HG03039 (cell line): Measurements from ENCODE around the gene CDHR1.

Experiments used
- ATAC-seq: cut with Tn5 transposase; IDR thresholded peaks from one replicate; pipeline ENCODE4 v1.9.1; 2021; ENCODE audit warnings: mild to moderate bottlenecking, moderate library complexity; ENCODE audit not compliant: unreplicated experiment

The CDHR1 gene

DNA sequence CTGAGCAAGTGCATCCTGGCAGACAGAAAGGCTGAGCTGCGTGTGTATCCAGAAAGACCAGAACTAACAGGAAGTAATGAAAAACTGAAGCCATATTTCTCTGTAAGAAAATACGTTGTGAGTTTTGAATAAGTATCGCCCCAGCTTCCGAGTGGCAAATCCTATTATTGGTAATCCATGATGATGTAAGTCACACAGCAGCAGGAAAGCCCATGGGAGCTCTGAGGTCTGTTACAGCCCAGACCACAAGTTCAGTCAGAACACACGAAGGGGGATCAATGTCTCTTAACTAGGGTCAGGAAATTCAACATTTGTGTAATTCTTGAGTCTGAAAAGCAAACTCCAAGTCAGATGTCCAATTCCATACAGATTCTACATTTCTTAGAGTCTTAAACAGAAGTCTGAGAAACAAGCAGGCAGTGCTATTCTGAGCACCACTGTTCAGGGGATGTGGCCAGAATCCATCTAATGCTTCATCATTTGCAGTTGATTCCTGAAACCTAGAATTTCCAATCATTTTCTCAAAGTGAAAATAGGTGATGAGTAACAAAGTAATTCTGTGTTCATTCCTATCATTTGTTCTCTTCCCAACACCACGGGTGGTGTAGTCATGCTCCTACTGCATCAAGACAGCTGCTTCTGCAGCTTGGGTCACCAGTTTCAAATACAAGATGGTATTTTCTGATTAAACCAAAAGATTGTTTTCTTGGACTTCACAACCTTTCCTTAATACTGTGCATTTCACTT is 31.3 kb downstream of the CDHR1 start, which contains the start of gene LRIT2:
Gene LRIT2 (minus strand): TSS at position 118 of the 747 bp plus-strand sequence. CDS start 24 bp downstream, at position 94.
- ATAC-seq: no peak

DNA sequence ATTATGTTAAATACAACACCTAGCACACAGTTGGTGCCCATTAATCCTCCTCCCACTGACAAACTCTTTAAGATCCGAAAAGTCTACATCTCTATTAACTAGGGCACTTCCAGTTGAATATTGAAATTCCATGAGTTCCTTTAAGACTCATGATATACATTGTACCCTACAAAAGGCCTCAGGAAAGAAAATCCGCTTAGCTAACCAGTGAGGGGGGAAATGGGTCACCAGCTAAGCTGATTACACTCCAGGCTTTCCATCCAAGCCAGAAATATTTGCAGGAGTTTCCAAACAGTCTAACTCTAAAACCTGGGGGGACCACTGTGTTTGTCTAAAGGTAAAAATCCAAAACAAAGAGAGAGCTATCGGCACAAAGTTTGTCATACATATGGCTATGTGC is 32.3 kb downstream of the CDHR1 start:
- no peak for ATAC-seq

DNA sequence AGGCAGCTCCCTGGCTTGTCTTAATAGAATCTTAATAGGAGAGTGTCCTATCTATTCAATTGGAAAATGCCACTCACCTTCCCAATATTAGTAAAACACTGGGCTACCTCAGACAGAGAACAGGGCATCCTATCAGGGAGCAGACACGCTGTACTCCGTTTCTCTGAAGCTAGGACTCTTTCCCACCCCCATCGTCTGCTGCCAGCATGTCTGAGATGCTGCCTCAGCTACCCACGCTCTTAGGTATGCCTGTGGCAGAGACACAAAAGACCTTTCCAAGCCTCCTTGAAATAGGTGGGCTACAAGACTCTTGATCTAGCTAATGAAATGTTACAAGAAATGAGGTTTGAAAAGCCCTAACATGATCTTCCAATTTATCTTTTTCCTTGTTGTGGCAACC is 33.5 kb downstream of the CDHR1 start:
- no peak for ATAC-seq

DNA sequence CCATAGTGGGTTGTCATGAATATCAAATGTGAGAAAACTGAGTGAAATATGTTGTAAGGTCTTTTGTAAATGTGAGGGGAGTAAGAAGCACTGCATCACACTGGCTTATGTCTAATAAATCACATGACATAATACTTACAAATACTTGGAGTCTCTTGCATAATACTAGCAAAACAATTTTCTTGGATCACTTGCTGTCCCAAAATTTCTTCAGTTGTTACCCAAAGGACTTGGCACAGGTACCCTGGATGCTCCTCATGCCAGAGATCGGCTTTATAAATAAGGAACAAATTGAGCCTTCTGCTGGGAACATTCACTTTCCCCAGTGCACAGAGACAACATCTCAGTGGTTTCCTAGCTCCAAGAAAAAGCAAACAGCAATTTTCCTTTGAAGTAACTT is 36.0 kb downstream of the CDHR1 start:
- ATAC-seq: no peak

DNA sequence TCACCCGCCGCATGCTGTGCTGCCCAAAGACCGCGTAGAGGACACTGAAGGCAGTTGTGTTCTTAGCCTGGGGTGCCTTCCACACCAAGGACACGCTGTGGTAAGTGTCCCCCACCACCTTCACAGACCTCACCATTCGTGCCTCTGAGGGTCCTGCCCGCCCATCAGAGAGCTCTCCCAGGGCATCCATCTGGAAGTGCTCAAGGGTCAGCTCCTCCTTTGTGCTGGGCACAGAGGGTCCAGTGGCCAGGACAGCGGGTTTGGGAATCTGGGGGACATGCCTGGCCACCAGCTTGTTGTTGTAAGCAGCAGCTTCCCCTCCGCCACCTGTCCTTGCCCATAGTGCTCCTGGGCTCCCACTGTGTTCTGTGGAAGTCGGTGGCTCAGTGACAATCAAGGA is 38.0 kb downstream of the CDHR1 start:
- no peak for ATAC-seq

DNA sequence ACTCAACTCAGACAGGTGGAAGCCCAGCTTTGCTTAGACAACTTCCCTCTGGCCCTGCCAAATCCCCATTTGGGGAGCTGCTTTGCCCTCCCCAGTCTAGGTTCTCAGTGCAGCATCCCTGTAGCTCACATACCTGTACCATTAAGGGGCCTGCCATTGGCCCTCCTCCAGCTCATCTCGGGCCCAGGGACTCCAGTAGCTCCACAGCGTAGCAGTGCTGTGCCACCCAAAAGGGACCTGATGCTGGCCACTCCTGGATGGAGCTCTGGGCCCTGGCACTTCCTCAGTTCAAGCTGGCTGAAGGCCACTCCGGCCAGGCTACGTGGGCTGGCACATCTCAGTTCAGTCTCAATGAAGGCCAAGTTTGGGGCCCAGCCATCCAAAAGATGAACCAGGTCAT is 39.6 kb downstream of the CDHR1 start:
- no peak for ATAC-seq

DNA sequence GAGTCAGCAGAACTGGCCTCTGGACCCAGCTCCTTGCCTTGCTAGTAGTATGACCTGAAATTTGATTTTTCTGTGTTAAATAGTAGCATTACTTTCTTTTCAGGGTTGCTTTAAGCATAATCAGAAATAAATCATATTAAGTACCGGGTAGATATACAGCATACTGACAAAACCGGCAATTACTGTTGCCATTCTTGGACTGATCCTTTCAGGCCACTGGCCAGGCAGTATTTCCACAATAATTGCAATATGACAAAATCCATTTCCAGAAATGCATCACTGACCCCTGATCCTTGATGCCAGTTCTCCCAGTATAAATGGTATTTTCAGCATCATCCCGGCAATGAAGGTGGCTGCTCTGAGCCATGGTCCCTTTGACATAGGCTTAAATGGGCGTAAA is 40.1 kb downstream of the CDHR1 start:
- ATAC-seq: no peak

DNA sequence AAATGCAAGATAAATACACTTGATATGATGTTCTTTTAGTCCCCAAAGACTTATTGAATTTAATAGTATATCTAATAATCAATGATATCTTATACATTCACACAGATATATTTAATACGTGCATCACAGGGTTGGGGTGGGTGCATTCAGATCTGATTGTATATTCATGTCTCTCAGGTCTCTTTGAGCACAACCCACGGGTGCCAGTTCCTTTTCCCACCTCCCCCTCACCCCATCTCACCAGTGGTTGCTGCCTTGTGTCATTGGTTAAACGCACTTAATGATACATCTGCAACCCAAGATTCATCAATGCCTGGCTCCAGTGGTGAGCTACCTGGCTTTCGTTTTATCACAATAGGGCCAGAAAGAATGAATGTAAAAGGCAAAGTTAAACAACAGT is 40.8 kb downstream of the CDHR1 start:
- ATAC-seq: no peak

DNA sequence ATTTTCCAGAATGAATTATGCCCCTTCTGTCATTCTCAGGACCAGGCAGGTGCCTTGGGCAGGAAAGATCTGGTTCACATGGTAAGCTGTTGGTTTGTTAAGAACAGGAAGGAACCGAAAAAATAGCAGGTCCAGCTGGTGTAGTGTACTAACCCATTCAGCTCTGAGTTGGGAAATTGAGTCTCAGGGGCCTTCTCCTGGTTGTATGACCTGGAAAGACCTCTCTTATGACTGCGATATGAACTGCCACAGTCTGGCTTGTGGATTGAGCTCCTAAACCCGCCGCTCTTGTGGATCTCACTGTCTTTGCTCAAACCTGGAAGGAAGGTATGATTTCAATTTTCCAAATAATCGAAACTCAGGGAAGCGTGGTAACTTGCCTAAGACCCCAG is 42.5 kb downstream of the CDHR1 start:
- no peak for ATAC-seq

DNA sequence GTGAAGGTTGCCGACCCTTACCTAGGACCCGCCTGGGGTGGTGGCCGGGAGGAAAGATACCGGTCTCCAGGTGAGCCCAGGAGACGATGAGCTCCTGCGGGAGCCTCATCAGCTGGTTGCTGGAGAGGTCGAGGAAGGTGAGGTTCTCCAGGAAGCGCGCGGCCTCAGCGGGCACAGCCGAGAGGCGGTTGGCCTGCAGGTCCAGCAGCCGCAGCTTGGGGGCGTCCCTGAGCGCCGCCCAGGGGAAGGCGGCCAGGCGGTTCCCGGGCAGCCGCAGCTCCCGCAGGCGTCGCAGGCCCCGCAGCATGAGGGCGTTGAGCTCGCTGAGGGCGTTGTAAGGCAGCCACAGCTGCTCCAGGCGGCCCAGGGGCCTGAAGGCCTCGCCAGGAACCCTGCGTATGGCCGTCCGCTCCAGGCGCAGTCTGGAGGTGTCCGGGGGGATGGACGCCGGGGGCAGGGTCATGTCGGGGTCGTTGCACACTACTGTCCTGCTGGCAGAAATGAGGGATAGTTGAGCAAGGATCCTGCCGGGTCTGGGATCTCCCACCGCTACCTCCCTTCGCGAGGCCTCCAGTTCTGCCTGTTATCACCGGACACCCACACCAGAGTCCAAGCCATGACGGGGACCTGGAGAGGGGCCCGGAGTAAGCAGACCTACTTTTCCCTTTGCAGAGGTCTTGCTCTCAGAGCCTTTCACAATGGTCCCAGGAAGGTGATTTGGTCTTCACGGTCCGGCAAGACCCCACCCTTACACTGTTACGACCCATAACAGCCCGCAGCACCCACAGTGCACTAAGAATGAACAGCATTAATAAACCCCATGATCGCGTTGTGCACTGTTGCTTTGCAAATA is 43.1 kb downstream of the CDHR1 start:
- ATAC-seq: no peak

DNA sequence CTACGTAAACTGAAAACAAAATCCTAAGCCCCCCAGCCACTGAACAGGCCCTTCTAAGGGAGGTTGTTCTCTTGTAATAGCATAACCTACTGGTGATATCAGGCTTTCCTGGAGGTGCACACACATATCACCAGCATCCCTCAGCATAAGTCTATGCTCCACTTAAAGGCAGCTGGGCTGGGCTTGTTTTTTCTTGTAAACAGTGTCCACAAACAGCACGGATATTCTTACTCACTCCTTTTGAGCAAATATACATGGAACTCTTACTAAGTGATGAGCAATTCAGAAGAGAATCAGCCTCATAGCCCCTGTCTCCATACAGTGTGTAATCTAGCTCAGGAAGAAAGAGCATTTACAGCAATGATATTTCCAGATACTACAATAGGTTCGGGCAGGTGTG is 44.6 kb downstream of the CDHR1 start:
- no peak for ATAC-seq

DNA sequence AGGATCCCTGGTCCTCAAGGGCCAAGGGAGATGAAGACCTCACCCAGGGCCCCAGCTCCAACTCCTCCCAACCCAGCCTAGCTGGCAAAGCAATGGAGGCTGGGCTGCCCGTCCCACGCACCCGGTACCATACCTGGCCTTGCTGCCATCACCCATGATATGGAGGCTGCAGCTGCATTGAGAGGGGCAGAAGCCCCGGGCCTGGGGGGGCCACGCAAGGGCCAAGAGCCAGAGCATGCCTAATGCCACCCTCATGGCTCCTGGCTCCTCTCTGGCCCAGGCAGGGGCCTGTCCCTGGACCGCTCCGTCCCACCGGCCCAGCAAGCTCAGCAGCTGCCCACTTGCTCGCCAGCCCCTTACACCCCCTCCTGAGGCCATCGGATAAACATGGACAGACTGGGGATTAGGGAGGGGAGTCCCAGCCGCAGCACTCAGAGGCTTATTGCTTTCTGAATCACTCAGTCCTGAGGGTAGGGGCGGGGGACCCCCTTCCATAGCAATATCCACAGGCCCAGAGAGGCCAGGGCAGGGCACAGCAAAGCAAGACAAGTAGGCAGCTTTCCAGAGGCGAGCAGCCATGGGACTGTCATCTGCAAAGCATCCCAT is 47.0 kb downstream of the CDHR1 start, which contains the start of gene LRIT1:
Gene LRIT1 (minus strand): TSS at position 362 of the 606 bp plus-strand sequence. CDS start 107 bp downstream, at position 255.
- no peak for ATAC-seq

DNA sequence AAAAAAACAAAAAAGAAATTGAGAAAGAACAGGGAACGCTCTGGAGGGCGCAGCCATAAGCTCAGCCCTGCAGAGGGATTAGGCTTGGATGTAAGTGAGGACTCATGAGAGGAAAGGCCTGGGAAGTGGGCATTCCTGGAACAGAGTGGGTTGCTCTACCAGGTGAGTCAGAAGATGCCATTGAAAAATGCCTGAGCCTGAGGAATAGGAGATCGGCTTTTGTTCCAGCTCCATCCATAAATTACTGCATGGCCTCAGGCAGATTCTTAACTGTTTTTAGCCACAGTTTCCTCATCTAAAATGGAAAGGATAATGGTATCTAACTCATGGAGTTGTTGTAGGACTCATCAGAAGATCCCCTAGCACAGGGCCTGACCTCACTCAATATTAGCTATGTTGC is 49.4 kb downstream of the CDHR1 start:
- no peak for ATAC-seq

DNA sequence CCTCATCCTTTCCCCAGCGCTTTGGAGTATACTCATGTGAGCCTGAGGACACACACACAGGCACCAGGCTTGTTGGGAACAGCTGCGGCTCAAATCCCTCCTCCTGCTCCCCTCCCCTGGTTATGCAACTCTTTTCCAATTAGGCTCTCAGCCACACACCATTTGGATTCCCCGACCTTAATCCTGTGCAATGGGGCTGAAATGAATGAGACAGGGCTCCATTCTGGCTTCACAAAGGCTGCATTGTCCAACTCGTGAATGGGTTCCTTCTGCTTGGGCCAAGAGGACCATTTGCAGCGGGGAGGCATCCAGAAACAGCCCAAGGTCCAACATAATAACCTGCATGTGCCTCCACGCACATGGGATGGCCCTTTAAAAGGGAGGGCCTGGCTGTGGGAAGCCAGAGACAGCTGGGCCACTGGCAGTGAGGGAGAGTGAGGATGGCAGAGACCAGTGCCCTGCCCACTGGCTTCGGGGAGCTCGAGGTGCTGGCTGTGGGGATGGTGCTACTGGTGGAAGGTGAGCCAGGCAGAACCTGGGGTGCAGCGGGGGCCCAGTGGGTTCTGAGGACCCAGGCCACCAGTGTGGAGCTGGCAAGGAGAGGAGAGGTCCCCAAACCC is 50.4 kb downstream of the CDHR1 start, which contains the start of gene RGR:
Gene RGR (plus strand): TSS at position 403 of the 620 bp plus-strand sequence. CDS start 38 bp downstream, at position 441.
- ATAC-seq: no peak

DNA sequence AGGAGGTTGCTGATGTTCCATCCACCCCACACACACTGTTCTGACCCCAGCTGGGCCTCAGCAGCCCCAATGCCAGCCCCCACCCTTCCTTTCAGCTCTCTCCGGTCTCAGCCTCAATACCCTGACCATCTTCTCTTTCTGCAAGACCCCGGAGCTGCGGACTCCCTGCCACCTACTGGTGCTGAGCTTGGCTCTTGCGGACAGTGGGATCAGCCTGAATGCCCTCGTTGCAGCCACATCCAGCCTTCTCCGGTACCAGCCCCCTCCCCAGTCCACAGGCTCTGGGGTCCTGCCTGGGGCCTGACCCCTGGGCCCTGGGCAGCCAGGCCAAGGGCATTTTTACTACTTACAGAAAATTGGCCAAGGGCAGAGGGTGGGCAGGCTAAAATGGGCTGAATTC is 53.2 kb downstream of the CDHR1 start:
- ATAC-seq: no peak

DNA sequence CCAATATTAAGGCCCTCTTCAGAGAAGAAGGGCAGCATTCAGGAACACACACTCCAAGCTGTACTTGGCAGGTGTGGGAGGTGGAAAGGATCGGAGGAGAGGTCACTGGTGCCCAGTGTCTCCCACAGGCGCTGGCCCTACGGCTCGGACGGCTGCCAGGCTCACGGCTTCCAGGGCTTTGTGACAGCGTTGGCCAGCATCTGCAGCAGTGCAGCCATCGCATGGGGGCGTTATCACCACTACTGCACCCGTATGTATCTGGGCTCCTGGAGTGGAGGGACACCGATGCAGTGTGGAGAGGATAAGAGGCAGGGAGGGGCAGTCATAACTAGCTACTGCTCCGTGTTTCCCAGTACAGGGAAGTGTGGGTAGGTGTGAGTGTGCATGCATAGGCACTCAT is 54.5 kb downstream of the CDHR1 start:
- no peak for ATAC-seq

DNA sequence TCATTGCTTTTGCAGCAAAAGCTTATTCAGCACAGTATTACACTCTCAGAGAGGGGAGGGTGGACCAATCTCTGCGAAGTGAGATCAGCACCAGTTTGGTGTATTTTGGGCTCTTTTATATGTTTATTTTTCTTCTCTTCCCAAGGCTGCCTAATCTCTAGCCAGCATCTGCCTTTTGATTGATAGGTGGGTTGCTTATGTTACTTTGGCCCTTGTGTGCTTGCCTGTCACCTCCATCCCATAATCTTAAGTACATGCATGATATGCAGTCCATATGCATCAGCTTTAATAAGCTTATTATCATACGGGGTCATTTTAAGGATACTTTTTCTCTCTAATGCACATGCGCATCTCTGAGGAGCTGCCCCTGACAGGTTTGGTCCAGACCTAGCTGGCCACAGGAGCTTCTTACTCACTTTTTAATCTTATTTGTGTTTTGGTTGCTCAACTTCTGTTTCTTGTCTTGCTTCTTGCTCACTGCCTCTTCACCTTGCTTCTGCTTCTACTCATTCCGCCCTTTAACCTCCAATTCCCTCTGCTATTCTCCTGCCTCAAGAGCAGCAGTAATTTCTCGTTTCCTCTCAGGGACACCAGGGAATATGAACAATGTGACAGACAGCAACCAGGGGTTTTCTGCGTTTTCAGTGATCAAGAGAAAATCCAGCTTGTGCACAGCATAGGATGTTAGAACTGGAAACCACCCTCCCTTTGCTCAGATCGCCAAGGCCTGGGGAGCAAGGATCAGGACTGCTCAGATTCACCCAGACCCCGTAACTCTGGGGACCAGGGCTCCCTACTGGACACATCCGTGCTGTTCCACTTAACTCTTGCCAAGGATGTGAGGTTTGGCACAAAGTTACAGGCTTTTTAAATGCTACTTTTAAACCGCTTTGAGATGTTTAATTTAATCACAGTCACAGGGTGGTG is 60.5 kb downstream of the CDHR1 start:
- no peak for ATAC-seq

DNA sequence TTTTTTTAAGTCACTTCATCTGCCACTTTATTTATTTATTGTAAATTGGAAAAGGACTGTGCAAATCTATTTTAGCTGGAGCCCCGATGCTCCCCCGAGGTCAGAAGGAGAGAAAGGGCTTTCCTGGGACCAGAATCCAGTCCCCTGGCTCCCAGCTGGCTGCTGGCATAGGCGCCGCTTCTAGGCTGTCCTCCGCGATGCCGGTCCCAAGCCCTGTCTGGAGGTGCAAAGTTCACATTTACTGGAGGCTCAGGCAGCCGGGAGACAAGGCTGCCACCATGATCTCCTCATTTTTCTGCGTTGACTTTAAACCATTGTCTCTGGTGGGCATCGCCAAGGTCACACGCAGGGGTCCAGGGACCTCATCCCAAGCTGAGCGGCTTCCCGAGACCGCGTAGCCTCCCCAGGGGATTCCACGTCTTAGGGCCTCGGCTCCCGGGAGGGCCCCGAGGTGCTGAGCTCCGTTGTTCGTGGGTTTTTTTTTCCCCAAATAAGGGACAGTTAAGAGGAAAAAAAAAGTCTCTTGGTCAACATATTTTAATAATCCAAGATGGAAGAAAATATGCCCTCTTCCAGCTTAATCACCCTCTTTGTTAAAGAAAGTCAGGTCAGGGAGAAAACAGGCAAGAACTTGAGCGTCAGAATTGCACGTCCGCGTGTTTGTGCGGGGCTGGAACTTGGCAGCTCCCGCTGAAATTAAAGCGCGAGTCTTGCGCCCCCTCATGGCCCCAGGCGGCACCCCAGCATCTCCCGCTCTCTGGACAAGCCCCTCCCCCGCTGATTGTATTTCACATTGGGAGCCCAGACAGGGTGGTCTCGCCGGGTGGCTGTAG is 62.4 kb downstream of the CDHR1 start:
- no peak for ATAC-seq

DNA sequence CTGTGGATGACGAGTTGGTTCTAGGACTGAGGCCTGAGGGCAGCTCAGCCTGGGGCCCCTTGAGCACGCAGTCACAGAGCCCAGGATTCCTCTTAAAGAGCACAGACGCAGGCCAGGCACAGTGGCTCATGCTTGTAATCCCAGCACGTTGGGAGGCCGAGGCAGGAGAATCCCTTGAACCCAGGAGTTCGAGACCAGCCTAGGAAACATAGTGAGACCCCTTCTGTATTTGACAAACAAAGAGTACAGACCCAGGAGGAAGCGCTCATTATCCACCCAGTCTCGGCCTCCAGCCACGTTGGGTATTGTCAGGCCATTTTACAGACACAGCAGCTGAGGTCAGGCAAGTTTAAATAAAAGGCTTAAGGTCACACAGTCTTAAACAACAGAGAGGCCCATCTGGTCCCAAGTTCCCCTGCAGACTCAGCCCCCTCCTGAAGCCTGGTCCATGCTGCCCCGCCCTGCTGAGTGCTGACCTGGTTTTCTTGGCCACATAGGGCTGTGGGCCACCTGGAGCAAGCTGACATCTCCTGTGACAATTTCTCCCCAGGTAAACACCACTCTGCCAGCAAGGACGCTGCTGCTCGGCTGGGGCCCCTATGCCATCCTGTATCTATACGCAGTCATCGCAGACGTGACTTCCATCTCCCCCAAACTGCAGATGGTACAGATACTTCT is 63.1 kb downstream of the CDHR1 start:
- no peak for ATAC-seq
